ENCODE measurements around the gene AP1B1.
"Not testable (repeated sequence)": the region's sequence is repeated elsewhere in the genome, so short reads cannot be mapped to it uniquely, and the experiment has no call there.

Gene AP1B1

DNA sequence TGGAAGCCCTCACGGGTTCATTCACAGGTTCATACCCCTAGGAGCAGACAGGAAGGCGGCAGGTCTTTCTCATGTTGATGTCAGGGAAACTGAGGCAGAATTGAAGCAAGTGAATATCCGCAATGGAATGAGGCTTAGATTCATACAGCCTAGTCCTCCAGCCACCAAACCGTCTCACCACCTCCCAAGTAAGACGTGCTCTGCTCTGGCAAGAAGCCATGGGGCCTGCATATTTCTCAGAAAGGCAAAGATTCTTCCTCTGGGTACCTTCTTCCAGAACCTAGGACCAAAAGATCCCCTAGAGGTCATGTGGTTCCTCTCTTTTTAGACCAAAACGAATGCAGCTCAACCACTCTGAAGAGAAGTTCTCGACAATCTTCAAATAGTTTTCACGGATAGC is 1.7 kb downstream of the AP1B1 start:
- Histone ChIP-seq H3K4me1 (ENCODE audit: control insufficient read depth, insufficient read depth, low read length) (peaks cover 22% of the 10 kb centered on the region), H3K4me3 (ENCODE audit: low read length in 2 of 2) (no peak overlapping the region), H3K27me3 (ENCODE audit: control insufficient read depth in 1 of 2, insufficient read depth in 2 of 2, low read length in 2 of 2) (no peaks in the 10 kb centered on the region), H3K27ac (ENCODE audit: low read length) (no peak overlapping the region), H3K9me3 (ENCODE audit: control insufficient read depth in 2 of 2, low read length in 2 of 2) (no peaks in the 10 kb centered on the region), H3K36me3 (ENCODE audit: control insufficient read depth in 2 of 2, insufficient read depth in 2 of 2, low read length in 2 of 2) (peaks cover 0 to 12% of the 10 kb centered on the region in 2 donors), H3K9ac (ENCODE audit: low read length in 2 of 2) (no peak overlapping the region)

DNA sequence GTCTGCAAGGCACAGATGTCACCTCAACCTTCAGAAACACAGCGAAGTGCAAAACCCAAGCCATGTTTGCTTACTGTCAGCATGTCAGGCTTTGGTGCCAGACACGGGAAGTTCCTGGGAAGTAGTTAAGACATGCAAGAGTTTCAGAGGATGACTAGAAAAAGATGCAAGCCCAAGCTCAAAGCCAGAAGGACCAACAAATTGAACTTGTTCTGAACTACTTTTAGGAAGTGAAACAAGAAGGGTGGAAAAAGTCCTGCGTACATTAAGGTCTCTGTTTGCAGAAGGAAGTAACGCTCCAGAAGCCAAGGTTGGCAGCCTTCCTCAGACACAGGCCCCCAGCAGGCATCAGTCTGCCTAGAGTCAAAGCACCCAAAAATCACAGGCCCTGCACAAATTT is 2.6 kb downstream of the AP1B1 start:
- peaks cover 0 to 12% of the 10 kb centered on the region in 2 donors for H3K36me3 ChIP-seq (ENCODE audit: control insufficient read depth in 2 of 2, insufficient read depth in 2 of 2, low read length in 2 of 2)
- H3K27me3 ChIP-seq (ENCODE audit: control insufficient read depth in 1 of 2, insufficient read depth in 2 of 2, low read length in 2 of 2): no peaks in the 10 kb centered on the region
- H3K4me3 ChIP-seq (ENCODE audit: low read length in 2 of 2): peak overlapping the region in 1 of 2 donors; percentile 8
- H3K9me3 ChIP-seq (ENCODE audit: control insufficient read depth in 2 of 2, low read length in 2 of 2): no peaks in the 10 kb centered on the region
- H3K27ac ChIP-seq (ENCODE audit: low read length): no peak overlapping the region
- peaks cover 22% of the 10 kb centered on the region for H3K4me1 ChIP-seq (ENCODE audit: control insufficient read depth, insufficient read depth, low read length)
- no peak overlapping the region for H3K9ac ChIP-seq (ENCODE audit: low read length in 2 of 2)

DNA sequence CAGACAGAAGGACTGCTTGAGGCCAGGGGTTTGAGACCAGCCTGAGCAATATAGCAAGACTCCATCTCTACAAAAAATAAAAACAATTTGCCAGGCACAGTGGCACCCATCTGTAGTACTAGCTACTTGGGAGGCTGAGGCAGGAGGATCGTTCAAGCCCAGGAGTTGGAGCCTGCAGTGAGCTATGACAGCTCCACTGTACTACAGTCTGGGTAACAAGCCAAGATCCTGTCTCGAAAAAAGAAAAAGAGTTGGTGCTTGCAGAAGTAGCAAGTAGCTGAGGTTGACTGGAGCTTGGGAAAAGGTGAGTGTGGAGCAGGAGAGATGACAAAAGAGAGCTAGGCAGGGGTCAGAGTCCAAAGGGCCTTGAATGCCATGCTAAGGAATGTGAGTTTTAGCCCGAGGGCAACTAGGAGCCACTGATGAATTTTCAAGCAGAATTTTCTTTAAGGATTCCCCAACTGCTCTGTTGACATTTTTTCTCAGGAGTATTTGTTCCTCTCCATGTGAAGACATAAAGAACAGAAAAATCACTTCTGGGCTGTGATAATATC is 3.1 kb downstream of the AP1B1 start:
- H3K9me3 ChIP-seq (ENCODE audit: control insufficient read depth in 2 of 2, low read length in 2 of 2): no peaks in the 10 kb centered on the region
- H3K27ac ChIP-seq (ENCODE audit: low read length): no peak overlapping the region
- H3K9ac ChIP-seq (ENCODE audit: low read length in 2 of 2): no peak overlapping the region
- H3K36me3 ChIP-seq (ENCODE audit: control insufficient read depth in 2 of 2, insufficient read depth in 2 of 2, low read length in 2 of 2): peaks cover 0 to 12% of the 10 kb centered on the region in 2 donors
- peaks cover 22% of the 10 kb centered on the region for H3K4me1 ChIP-seq (ENCODE audit: control insufficient read depth, insufficient read depth, low read length)
- no peaks in the 10 kb centered on the region for H3K27me3 ChIP-seq (ENCODE audit: control insufficient read depth in 1 of 2, insufficient read depth in 2 of 2, low read length in 2 of 2)
- H3K4me3 ChIP-seq (ENCODE audit: low read length in 2 of 2): no peak overlapping the region

DNA sequence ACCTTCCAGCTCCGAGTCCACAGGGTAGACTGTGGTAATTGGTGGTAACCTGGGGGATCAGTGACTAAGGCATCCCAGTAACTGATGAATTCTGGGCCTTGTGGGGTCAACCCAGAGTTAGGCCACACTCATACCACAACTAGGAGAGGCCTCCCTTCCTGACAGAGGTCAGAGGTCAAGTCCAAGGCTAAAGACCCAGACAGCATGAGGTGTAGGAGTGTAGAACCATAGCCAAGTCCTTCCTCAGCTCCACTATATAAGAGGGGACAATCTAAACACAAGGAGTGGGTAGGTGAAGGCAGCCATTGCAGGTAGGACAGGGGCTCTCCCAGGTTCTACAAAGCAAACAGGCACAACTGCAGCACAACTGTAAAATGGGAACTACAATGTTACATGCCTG is 4.6 kb downstream of the AP1B1 start:
- Histone ChIP-seq H3K4me3 (ENCODE audit: low read length in 2 of 2) (no peak overlapping the region), H3K4me1 (ENCODE audit: control insufficient read depth, insufficient read depth, low read length) (peaks cover 21% of the 10 kb centered on the region), H3K27ac (ENCODE audit: low read length) (no peak overlapping the region)

DNA sequence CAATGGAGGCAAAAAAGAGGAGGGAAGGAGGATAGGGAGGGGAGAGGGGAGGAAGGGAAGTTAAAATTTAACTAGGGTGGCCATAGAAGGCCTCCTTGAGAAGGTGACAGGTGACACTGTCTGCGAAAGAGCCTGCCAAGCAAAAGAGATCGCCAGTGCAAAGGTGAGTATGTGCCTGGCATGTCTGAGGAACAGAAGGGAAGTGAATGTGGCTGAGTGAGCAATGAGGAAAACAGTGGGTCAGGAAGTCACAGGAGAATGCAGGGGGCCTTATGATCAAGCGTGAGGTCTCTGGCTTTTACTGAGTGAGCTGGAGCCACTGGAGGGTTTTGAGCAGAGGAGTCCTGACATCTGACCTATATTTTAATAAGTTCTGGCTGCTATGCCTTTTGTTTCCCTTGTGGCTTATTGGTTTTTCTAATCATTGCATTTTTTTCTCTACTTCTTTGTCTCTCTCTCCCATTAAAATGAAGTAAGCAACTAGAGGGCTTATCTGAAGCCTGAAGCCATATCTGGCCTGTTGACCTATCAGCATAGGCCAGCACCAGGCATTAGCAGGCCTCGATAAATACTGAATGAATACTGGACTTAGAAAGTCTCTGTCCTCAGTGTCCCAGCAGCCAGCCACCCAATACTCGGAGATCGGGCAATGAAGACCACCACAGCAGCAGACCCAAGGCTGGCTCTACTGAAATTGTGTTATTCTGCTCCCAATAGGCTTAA is 5.6 kb downstream of the AP1B1 start:
- no peak overlapping the region for H3K9ac ChIP-seq (ENCODE audit: low read length in 2 of 2)
- no peak overlapping the region for H3K4me3 ChIP-seq (ENCODE audit: low read length in 2 of 2)
- no peaks in the 10 kb centered on the region for H3K9me3 ChIP-seq (ENCODE audit: control insufficient read depth in 2 of 2, low read length in 2 of 2)
- H3K36me3 ChIP-seq (ENCODE audit: control insufficient read depth in 2 of 2, insufficient read depth in 2 of 2, low read length in 2 of 2): peaks cover 0 to 16% of the 10 kb centered on the region in 2 donors
- H3K27ac ChIP-seq (ENCODE audit: low read length): no peak overlapping the region
- H3K4me1 ChIP-seq (ENCODE audit: control insufficient read depth, insufficient read depth, low read length): peaks cover 15% of the 10 kb centered on the region
- no peaks in the 10 kb centered on the region for H3K27me3 ChIP-seq (ENCODE audit: control insufficient read depth in 1 of 2, insufficient read depth in 2 of 2, low read length in 2 of 2)

More for the DNA sequence above, 4.6 kb downstream of the AP1B1 start:
- H3K9me3 ChIP-seq (ENCODE audit: control insufficient read depth in 2 of 2, low read length in 2 of 2): no peaks in the 10 kb centered on the region
- no peaks in the 10 kb centered on the region for H3K27me3 ChIP-seq (ENCODE audit: control insufficient read depth in 1 of 2, insufficient read depth in 2 of 2, low read length in 2 of 2)
- peaks cover 0 to 12% of the 10 kb centered on the region in 2 donors for H3K36me3 ChIP-seq (ENCODE audit: control insufficient read depth in 2 of 2, insufficient read depth in 2 of 2, low read length in 2 of 2)
- H3K9ac ChIP-seq (ENCODE audit: low read length in 2 of 2): no peak overlapping the region

DNA sequence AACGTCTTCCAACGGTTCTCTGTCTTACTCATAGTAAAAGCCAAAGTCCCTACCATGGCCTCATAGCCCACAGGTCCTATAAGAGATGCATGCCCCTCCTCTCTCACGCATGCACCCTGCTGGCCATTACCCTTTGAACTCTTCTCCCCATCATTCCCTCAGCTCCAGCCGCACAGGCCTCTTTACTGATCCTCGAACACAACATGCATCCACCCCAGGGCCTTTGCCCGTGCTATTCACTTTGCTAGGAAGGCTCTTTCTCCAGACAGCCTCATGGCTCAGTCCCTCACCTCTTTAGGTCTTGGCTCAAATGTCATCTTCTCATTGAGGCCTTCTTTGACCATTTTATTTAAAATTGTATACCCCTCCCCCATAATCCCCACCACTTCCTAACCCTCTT is 7.5 kb downstream of the AP1B1 start:
- H3K9ac ChIP-seq (ENCODE audit: low read length in 2 of 2): no peak overlapping the region
- peaks cover 4 to 16% of the 10 kb centered on the region in 2 donors for H3K36me3 ChIP-seq (ENCODE audit: control insufficient read depth in 2 of 2, insufficient read depth in 2 of 2, low read length in 2 of 2)
- peaks cover 3% of the 10 kb centered on the region for H3K4me1 ChIP-seq (ENCODE audit: control insufficient read depth, insufficient read depth, low read length)
- H3K27me3 ChIP-seq (ENCODE audit: control insufficient read depth in 1 of 2, insufficient read depth in 2 of 2, low read length in 2 of 2): no peaks in the 10 kb centered on the region
- H3K9me3 ChIP-seq (ENCODE audit: control insufficient read depth in 2 of 2, low read length in 2 of 2): no peaks in the 10 kb centered on the region
- no peak overlapping the region for H3K4me3 ChIP-seq (ENCODE audit: low read length in 2 of 2)
- H3K27ac ChIP-seq (ENCODE audit: low read length): no peak overlapping the region

DNA sequence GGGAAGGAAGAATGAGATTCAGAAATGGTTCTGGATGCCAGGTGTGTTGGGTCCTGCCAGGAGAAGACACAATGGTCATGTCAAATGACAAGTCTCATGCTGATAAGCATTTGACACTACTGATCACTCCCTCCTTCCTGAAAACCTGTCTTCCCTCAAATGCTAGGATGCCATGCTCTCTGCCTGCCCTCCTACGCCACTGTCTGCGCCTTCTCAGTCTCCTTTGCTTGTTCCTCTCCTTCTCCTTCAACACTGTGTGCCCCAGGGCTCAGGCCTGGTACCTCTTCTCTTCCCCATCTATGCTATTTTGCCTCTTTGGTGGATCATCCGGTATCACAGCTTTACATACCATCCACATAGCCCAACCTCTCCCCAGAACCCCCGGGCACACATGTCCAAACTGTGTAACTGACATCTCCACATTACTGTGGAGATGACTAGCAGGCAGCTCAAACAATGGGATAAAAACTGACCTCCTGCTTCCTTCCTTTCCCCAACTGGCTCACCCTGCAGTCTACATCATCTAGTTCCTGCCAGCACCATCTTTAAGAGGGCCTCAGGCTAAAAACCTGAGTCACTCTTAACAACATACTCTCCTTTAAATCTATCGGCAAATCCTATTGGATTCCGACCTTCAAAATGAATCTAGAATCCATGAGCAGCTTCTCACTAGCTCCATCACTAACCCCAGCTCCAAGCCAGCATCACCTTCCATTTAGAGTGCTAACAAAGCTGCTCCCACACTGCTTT is 8.2 kb downstream of the AP1B1 start:
- Histone ChIP-seq H3K9me3 (ENCODE audit: control insufficient read depth in 2 of 2, low read length in 2 of 2) (no peaks in the 10 kb centered on the region), H3K4me1 (ENCODE audit: control insufficient read depth, insufficient read depth, low read length) (peaks cover 3% of the 10 kb centered on the region), H3K4me3 (ENCODE audit: low read length in 2 of 2) (no peak overlapping the region), H3K27me3 (ENCODE audit: control insufficient read depth in 1 of 2, insufficient read depth in 2 of 2, low read length in 2 of 2) (no peaks in the 10 kb centered on the region), H3K9ac (ENCODE audit: low read length in 2 of 2) (no peak overlapping the region), H3K27ac (ENCODE audit: low read length) (no peak overlapping the region), H3K36me3 (ENCODE audit: control insufficient read depth in 2 of 2, insufficient read depth in 2 of 2, low read length in 2 of 2) (peaks cover 4 to 16% of the 10 kb centered on the region in 2 donors)

DNA sequence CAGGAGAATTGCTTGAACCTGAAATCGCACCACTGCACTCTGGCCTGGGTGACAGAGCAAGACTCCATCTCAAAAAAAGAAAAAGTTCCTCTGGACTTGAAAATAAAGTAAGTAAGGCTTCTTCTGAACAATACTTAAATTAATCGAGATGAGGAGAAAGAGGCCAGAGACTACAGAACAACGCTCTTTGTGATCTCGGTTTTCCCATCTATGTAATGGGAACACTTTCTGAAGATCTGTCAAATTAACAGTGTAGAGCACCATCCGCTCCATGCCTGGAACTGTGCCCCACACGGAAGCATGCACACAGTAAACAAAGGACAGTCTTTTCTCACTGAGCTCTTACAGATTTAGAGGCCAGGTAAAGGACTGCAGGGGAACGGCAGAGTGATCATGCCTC is 9.1 kb downstream of the AP1B1 start:
- Histone ChIP-seq H3K9ac (ENCODE audit: low read length in 2 of 2) (no peak overlapping the region), H3K27me3 (ENCODE audit: control insufficient read depth in 1 of 2, insufficient read depth in 2 of 2, low read length in 2 of 2) (no peaks in the 10 kb centered on the region), H3K4me3 (ENCODE audit: low read length in 2 of 2) (no peak overlapping the region), H3K36me3 (ENCODE audit: control insufficient read depth in 2 of 2, insufficient read depth in 2 of 2, low read length in 2 of 2) (peaks cover 4 to 16% of the 10 kb centered on the region in 2 donors), H3K4me1 (ENCODE audit: control insufficient read depth, insufficient read depth, low read length) (peaks cover 3% of the 10 kb centered on the region), H3K9me3 (ENCODE audit: control insufficient read depth in 2 of 2, low read length in 2 of 2) (no peaks in the 10 kb centered on the region), H3K27ac (ENCODE audit: low read length) (no peak overlapping the region)

DNA sequence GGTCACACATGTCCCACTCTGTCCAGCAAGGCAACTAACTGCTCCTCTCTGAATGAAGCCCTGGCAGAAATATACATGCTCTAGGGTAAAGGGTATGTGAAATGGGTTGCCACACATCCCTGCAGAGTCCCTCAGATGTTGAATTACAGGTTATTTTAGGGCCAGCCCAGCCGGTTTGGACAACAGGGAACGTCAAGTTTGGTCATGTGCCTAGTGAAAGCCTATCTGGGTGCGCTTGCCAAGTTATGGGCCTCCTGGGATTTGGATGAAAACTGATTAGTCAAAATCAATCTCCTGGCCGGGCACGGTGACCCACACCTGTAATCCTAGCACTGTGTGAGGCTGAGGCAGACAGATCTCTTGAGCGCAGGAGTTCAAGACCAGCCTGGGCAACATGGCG is 10.4 kb downstream of the AP1B1 start:
- Histone ChIP-seq H3K36me3 (ENCODE audit: control insufficient read depth in 2 of 2, insufficient read depth in 2 of 2, low read length in 2 of 2) (peaks cover 4 to 9% of the 10 kb centered on the region in 2 donors), H3K9ac (ENCODE audit: low read length in 2 of 2) (no peak overlapping the region), H3K9me3 (ENCODE audit: control insufficient read depth in 2 of 2, low read length in 2 of 2) (no peaks in the 10 kb centered on the region), H3K27me3 (ENCODE audit: control insufficient read depth in 1 of 2, insufficient read depth in 2 of 2, low read length in 2 of 2) (no peaks in the 10 kb centered on the region), H3K4me3 (ENCODE audit: low read length in 2 of 2) (no peak overlapping the region), H3K27ac (ENCODE audit: low read length) (no peak overlapping the region), H3K4me1 (ENCODE audit: control insufficient read depth, insufficient read depth, low read length) (peaks cover 3% of the 10 kb centered on the region)

DNA sequence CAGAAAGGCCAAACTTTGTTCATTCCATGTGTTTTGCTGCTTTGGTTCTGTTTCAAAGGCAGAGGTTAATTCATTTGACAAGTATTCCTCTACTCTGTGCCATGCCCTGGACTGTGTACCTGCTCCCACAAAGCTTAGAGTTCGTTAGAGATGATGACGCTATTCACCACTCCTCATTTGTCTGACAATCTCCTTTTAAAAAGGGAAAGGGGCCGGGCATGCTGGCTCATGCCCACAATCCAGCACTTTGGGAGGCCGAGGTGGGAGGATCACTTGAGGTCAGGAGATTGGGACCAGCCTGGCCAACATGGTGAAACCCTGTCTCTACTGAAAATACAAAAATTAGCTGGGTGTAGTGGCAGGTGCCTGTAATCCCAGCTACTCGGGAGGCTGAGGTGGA is 11.7 kb downstream of the AP1B1 start:
- not testable (repeated sequence) for H3K27ac ChIP-seq (ENCODE audit: low read length)

More for the DNA sequence above, 11.7 kb downstream of the AP1B1 start:
- not testable (repeated sequence) for H3K4me3 ChIP-seq (ENCODE audit: low read length in 2 of 2); H3K4me1 ChIP-seq (ENCODE audit: control insufficient read depth, insufficient read depth, low read length); H3K27me3 ChIP-seq (ENCODE audit: control insufficient read depth in 1 of 2, insufficient read depth in 2 of 2, low read length in 2 of 2); H3K36me3 ChIP-seq (ENCODE audit: control insufficient read depth in 2 of 2, insufficient read depth in 2 of 2, low read length in 2 of 2); H3K9me3 ChIP-seq (ENCODE audit: control insufficient read depth in 2 of 2, low read length in 2 of 2); H3K9ac ChIP-seq (ENCODE audit: low read length in 2 of 2)
